Stimulated activated effector memory CD8-positive, alpha-beta T cell treated with anti-CD3 and anti-CD28 coated beads, Interleukin-12 subunit alpha, Interleukin-12 subunit beta, amount 100 ng/mL, for 72 hours (primary cell): Measurements from ENCODE around the gene OCIAD2.
"Not testable (repeated sequence)": the region's sequence is repeated elsewhere in the genome, so short reads cannot be mapped to it uniquely, and the experiment has no call there.

Experiments
- ATAC-seq: fragments of 150-1000 bp; cut with Tn5 transposase; 2 replicates; pipeline ENCODE4 v1.10.0; 2021
- DNase-seq, 2 donors: peaks; one replicate each; pipeline ENCODE4 v3.0.0; 2021 to 2022; ENCODE audit warnings: low spot score in 2 of 2
- H3K27ac Mint-ChIP-seq: one replicate; pipeline ENCODE4 v1.8.0; 2022; ENCODE audit warnings: mild to moderate bottlenecking, mixed read lengths
- H3K36me3 Mint-ChIP-seq: one replicate; pipeline ENCODE4 v1.8.0; 2022; ENCODE audit warnings: mild to moderate bottlenecking, mixed read lengths
- H3K4me1 Mint-ChIP-seq: one replicate; pipeline ENCODE4 v1.8.0; 2022; ENCODE audit warnings: mixed read lengths
- H3K4me3 Mint-ChIP-seq: one replicate; pipeline ENCODE4 v1.8.0; 2022; ENCODE audit warnings: mild to moderate bottlenecking, mixed read lengths
- H3K9me3 Mint-ChIP-seq: one replicate; pipeline ENCODE4 v1.8.0; 2022; ENCODE audit warnings: mixed read lengths

The OCIAD2 gene

DNA sequence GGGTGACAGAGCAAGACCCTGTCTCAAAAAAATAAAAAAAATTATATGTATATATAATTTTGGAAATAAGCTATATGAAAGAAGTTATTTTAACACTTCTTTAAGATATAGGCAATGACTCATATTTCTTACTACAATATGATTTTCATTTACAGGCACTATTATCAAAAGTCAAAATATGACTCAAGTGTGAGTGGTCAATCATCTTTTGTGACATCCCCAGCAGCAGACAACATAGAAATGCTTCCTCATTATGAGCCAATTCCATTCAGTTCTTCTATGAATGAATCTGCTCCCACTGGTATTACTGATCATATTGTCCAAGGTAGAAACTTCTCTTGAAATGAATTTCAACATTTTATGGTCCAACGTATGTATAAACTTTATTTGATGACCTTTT is 54.9 kb downstream of the OCIAD2 start:
- Mint-ChIP-seq H3K9me3 (no peaks in the 10 kb centered on the region), H3K4me3 (no peak overlapping the region), H3K36me3 (peaks cover 83% of the 10 kb centered on the region), H3K27ac (no peak overlapping the region), H3K4me1 (peaks cover 5% of the 10 kb centered on the region)
- DNase-seq (no peak), ATAC-seq (peak; percentile 87)

- H3K9me3 Mint-ChIP-seq, H3K4me1 Mint-ChIP-seq, H3K4me3 Mint-ChIP-seq, ATAC-seq, DNase-seq, H3K27ac Mint-ChIP-seq: not testable (repeated sequence)
- peaks cover 72% of the 10 kb centered on the region for H3K36me3 Mint-ChIP-seq
These were observed 57.8 kb downstream of the OCIAD2 start for GRCh38 chr4:48848799-48849198.

GRCh38 chr4:48844843-48845242 is 61.7 kb downstream of the OCIAD2 start:
- ATAC-seq = no peak
- H3K27ac Mint-ChIP-seq = no peak overlapping the region
- DNase-seq = no peak
- H3K4me3 Mint-ChIP-seq = no peak overlapping the region
- peaks cover 9% of the 10 kb centered on the region for H3K4me1 Mint-ChIP-seq
- no peaks in the 10 kb centered on the region for H3K9me3 Mint-ChIP-seq
- peaks cover 69% of the 10 kb centered on the region for H3K36me3 Mint-ChIP-seq

GRCh38 chr4:48841045-48841827 is 65.3 kb downstream of the OCIAD2 start:
- DNase-seq (no peak), ATAC-seq (no peak)
- Mint-ChIP-seq H3K4me1 (peaks cover 14% of the 10 kb centered on the region), H3K27ac (no peak overlapping the region), H3K36me3 (peaks cover 86% of the 10 kb centered on the region), H3K4me3 (no peak overlapping the region), H3K9me3 (no peaks in the 10 kb centered on the region)

GRCh38 chr4:48836658-48837057 is 69.9 kb downstream of the OCIAD2 start:
- H3K4me3 Mint-ChIP-seq = no peak overlapping the region
- H3K36me3 Mint-ChIP-seq = peaks cover 93% of the 10 kb centered on the region
- peaks cover 10% of the 10 kb centered on the region for H3K4me1 Mint-ChIP-seq
- no peak overlapping the region for H3K27ac Mint-ChIP-seq
- DNase-seq = no peak
- no peaks in the 10 kb centered on the region for H3K9me3 Mint-ChIP-seq
- ATAC-seq = no peak
